Measurements from ENCODE around the gene PDE3B. TPM values are rescaled to one million over a fixed set of nuclear protein-coding genes. Genes with fewer than 3 reads are reported as not detected.

The PDE3B gene
- total RNA-seq, 4 donors from 2014 or later = 13.3 to 23.3 (median 21.5) TPM

DNA sequence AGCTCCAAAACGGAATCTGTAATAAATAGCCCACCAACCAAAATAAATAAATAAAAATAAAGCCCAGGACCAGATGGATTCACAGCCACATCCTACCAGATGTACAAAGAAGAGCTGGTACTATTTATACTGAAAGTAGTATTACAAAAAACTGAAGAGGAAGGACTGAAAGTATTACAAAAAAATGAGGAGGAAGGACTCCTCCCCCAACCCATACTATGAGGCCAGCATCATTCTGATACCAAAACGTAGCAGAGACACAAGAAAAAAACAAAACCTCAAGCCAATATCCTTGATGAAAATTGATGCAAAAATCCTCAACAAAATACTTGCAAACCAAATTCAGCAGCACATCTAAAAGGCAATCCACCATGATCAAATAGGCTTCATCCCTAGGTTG lies 183.0 kb downstream of the PDE3B start:
- intact Hi-C loops (cut with DNase I) = no loop called here
- Histone ChIP-seq H3K9me3 (no peaks in the 10 kb centered on the region), H3K4me3 (no peak overlapping the region), H3K27me3 (no peaks in the 10 kb centered on the region), H3K27ac (replicated peaks in 1 of 4) (no peak overlapping the region), H3K36me3 (peaks cover 0 to 11% (median 2%) of the 10 kb centered on the region in 4 donors), H3K4me1 (no peaks in the 10 kb centered on the region)
- no peak for DNase-seq (ENCODE audit: extremely low spot score)
- WGBS = 95% methylated on average over 2 of the region's 2 CpGs
- TF ChIP-seq POLR2AphosphoS5 (IDR thresholded peaks at IDR 0.05) (no peak), EP300 (IDR thresholded peaks at IDR 0.05) (no peak), POLR2A (IDR thresholded peaks at IDR 0.05; ENCODE audit: low read depth) (no peak)
- TF ChIP-seq, protein P1, sequence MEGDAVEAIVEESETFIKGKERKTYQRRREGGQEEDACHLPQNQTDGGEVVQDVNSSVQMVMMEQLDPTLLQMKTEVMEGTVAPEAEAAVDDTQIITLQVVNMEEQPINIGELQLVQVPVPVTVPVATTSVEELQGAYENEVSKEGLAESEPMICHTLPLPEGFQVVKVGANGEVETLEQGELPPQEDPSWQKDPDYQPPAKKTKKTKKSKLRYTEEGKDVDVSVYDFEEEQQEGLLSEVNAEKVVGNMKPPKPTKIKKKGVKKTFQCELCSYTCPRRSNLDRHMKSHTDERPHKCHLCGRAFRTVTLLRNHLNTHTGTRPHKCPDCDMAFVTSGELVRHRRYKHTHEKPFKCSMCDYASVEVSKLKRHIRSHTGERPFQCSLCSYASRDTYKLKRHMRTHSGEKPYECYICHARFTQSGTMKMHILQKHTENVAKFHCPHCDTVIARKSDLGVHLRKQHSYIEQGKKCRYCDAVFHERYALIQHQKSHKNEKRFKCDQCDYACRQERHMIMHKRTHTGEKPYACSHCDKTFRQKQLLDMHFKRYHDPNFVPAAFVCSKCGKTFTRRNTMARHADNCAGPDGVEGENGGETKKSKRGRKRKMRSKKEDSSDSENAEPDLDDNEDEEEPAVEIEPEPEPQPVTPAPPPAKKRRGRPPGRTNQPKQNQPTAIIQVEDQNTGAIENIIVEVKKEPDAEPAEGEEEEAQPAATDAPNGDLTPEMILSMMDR (IDR thresholded peaks at IDR 0.05) = no peak

- Histone ChIP-seq H3K36me3 (no peaks in the 10 kb centered on the region), H3K27me3 (no peaks in the 10 kb centered on the region), H3K4me3 (no peak overlapping the region), H3K9me3 (no peaks in the 10 kb centered on the region), H3K27ac (replicated peaks in 1 of 4) (no peak overlapping the region), H3K4me1 (no peaks in the 10 kb centered on the region)
- TF ChIP-seq POLR2AphosphoS5 (IDR thresholded peaks at IDR 0.05) = no peak
- TF ChIP-seq EP300 (IDR thresholded peaks at IDR 0.05) = no peak
- TF ChIP-seq, protein P1 (IDR thresholded peaks at IDR 0.05) = no peak
- TF ChIP-seq POLR2A (IDR thresholded peaks at IDR 0.05; ENCODE audit: low read depth) = no peak
- no peak for DNase-seq (ENCODE audit: extremely low spot score)
- intact Hi-C loops (cut with DNase I) = no loop called here
Measured at GRCh38 chr11:14835496-14836492, 192.2 kb downstream of the PDE3B start.

DNA sequence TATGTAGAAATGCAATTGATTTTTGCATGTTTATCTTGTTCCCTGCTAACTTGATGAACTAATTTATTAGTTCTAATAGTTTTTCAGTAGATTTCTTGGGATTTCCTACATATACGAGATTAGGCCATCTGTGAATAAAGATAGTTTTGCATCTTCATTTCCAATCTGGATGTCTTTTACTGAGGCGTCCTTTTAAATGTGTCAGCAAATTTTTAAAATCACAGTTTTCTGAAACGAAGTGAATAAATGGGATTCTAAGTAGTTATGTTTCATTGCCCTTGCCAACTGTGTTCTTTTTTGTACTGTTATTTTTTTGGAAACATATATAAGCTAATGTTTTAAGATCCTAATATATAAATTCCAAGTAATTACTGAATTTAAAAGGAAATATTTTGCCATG lies 198.4 kb downstream of the PDE3B start:
- H3K27me3 ChIP-seq = no peaks in the 10 kb centered on the region
- WGBS = 88% methylated on average over 3 of the region's 3 CpGs
- DNase-seq (ENCODE audit: extremely low spot score) = no peak
- H3K36me3 ChIP-seq = peaks cover 0 to 10% (median 7%) of the 10 kb centered on the region in 4 donors
- H3K27ac ChIP-seq (replicated peaks in 1 of 4) = no peak overlapping the region
- TF ChIP-seq POLR2A (IDR thresholded peaks at IDR 0.05; ENCODE audit: low read depth) (no peak), POLR2AphosphoS5 (IDR thresholded peaks at IDR 0.05) (no peak), EP300 (IDR thresholded peaks at IDR 0.05) (no peak)
- TF ChIP-seq, protein P1 (IDR thresholded peaks at IDR 0.05) = no peak
- H3K4me1 ChIP-seq = no peaks in the 10 kb centered on the region
- intact Hi-C loops (cut with DNase I) = no loop called here
- no peak overlapping the region for H3K4me3 ChIP-seq
- no peaks in the 10 kb centered on the region for H3K9me3 ChIP-seq

DNA sequence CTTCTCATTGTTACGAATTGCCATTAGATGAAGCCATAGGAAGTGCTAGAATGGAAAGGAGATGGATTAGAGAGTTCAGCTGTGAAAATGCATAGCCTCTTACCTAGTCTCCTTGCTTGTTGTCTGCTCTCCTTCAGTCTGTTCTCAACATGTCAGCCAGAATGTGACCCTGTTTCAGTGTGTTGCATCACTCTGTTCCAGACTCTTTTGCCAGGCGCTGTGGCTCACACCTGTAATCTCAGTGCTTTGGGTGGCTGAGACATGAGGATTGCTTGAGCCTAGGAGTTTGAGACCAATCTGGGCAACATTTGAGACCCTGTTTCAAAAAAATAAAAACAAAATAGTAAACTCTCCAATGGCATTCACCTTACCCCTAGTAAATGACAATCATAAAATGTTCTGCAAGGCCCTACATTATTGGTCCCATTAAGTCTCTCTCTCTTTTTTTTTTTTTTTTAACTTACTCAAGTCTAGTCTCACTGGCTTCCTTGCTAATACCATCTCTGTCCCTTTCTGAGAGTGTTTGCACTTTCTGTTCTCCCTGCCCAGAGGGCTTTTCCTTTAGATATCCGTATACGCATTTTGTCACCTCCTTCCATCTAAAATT lies 209.1 kb downstream of the PDE3B start:
- intact Hi-C loops (cut with DNase I) = no loop called here
- no peak overlapping the region for H3K4me3 ChIP-seq
- no peaks in the 10 kb centered on the region for H3K4me1 ChIP-seq
- TF ChIP-seq POLR2AphosphoS5 (IDR thresholded peaks at IDR 0.05) = no peak
- H3K27ac ChIP-seq (replicated peaks in 1 of 4) = no peak overlapping the region
- no peaks in the 10 kb centered on the region for H3K9me3 ChIP-seq
- DNase-seq (ENCODE audit: extremely low spot score) = no peak
- no peaks in the 10 kb centered on the region for H3K36me3 ChIP-seq
- 96% methylated on average over 4 of the region's 4 CpGs for WGBS
- H3K27me3 ChIP-seq = no peaks in the 10 kb centered on the region

GRCh38 chr11:14854057-14854456 lies 210.5 kb downstream of the PDE3B start:
- TF ChIP-seq POLR2AphosphoS5 (IDR thresholded peaks at IDR 0.05) = no peak
- no peak for TF ChIP-seq EP300 (IDR thresholded peaks at IDR 0.05)
- no peak for TF ChIP-seq POLR2A (IDR thresholded peaks at IDR 0.05; ENCODE audit: low read depth)
- TF ChIP-seq, protein P1 (IDR thresholded peaks at IDR 0.05) = no peak
- H3K4me1 ChIP-seq = no peaks in the 10 kb centered on the region
- intact Hi-C loops (cut with DNase I) = no loop called here
- H3K27me3 ChIP-seq = no peaks in the 10 kb centered on the region
- no peaks in the 10 kb centered on the region for H3K9me3 ChIP-seq
- DNase-seq (ENCODE audit: extremely low spot score) = no peak
- no peaks in the 10 kb centered on the region for H3K36me3 ChIP-seq
- H3K4me3 ChIP-seq = no peak overlapping the region
- no peak overlapping the region for H3K27ac ChIP-seq (replicated peaks in 1 of 4)
